Thyroid gland (tissue), 4 donors: Measurements from ENCODE around the gene B9D1.

ENCODE experiments used
- CTCF ChIP-seq, 6 experiments: fragments of 200-600 bp in 3 of 6; fragments of 450-650 bp in 3 of 6; sonication (generic) in 3 of 6; IDR thresholded peaks; one replicate each; pipeline ENCODE4 v1.5.1; 2016 to 2019; ENCODE audit warnings: antibody characterized with exemption in 6 of 6, mild to moderate bottlenecking in 2 of 6, inconsistent platforms in 1 of 6, moderate library complexity in 1 of 6
- POLR2A ChIP-seq, 2 donors: fragments of 450-650 bp; IDR thresholded peaks; one replicate each; pipeline ENCODE4 v1.6.1; 2017; ENCODE audit warnings: antibody characterized with exemption in 2 of 2, mild to moderate bottlenecking in 2 of 2, moderate library complexity in 1 of 2

- TF ChIP-seq CTCF (IDR thresholded peaks at IDR 0.05): no peak
- no peak for TF ChIP-seq POLR2A (IDR thresholded peaks at IDR 0.05)
These were observed 2.4 kb upstream of the B9D1 start for GRCh38 chr17:19364699-19365498.
